Measurements from ENCODE around the gene ABHD4.
A peak's percentile ranks its signal among the peaks of the same experiment; 100 is the strongest.

GRCh38 chr14:22579881-22580280 lies 18.2 kb upstream of the ABHD4 start:
- no peak for TF ChIP-seq CTCF (conservative IDR thresholded peaks at IDR 0.05; ENCODE audit: low read depth, low read length)
- TF ChIP-seq CEBPB (IDR thresholded peaks at IDR 0.05; ENCODE audit: low read depth, low read length), result 0 out of 2 replicates have a peak, but pooled peaks have one; percentile 4
- no peak for TF ChIP-seq CHD1 (IDR thresholded peaks at IDR 0.05; ENCODE audit: low read depth, low read length)
- no peak for TF ChIP-seq SMC3 (IDR thresholded peaks at IDR 0.05; ENCODE audit: low read depth, low read length)
